Coronary artery (tissue), 2 donors: Measurements from ENCODE around the gene TSPAN5.

Source experiments
- DNase-seq: peaks from one replicate; pipeline ENCODE4 v3.0.0-alpha.2; 2017; ENCODE audit warnings: low spot score
- H3K27ac ChIP-seq, 2 donors: fragments of 200-600 bp; sonication (generic); one replicate each; pipeline ENCODE4 v1.5.1; 2016 to 2019
- H3K4me3 ChIP-seq: fragments of 200-600 bp; sonication (generic); 2 replicates; pipeline ENCODE4 v1.5.1; 2016; ENCODE audit warnings: mild to moderate bottlenecking, moderate library complexity
- TF ChIP-seq, protein P1 (sequence below): fragments of 200-600 bp; sonication (generic); IDR thresholded peaks from one replicate; pipeline ENCODE4 v1.5.1; 2019; ENCODE audit warnings: antibody characterized with exemption

The TSPAN5 gene

DNA sequence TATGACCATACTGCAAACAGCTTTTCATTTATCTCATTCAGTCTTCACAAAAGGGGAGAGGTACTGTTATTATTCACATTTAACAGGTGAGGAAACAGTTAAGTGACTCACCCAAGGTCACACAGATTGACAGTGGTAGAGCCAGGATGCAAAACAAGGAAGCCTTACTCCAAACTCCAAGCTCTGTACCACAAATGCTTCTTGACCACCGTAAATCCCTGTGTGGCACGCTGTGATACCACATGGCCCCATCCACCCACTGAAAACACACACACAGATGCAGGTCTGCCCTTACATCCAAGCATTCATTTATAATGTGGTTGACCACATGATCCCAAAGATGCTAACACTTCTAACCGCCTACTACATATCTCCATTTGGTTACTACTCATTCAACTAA, 129.5 kb downstream of the TSPAN5 start:
- no peak overlapping the region for H3K27ac ChIP-seq
- no peak overlapping the region for H3K4me3 ChIP-seq
- DNase-seq: no peak
- TF ChIP-seq, protein P1, sequence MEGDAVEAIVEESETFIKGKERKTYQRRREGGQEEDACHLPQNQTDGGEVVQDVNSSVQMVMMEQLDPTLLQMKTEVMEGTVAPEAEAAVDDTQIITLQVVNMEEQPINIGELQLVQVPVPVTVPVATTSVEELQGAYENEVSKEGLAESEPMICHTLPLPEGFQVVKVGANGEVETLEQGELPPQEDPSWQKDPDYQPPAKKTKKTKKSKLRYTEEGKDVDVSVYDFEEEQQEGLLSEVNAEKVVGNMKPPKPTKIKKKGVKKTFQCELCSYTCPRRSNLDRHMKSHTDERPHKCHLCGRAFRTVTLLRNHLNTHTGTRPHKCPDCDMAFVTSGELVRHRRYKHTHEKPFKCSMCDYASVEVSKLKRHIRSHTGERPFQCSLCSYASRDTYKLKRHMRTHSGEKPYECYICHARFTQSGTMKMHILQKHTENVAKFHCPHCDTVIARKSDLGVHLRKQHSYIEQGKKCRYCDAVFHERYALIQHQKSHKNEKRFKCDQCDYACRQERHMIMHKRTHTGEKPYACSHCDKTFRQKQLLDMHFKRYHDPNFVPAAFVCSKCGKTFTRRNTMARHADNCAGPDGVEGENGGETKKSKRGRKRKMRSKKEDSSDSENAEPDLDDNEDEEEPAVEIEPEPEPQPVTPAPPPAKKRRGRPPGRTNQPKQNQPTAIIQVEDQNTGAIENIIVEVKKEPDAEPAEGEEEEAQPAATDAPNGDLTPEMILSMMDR: no peak

DNA sequence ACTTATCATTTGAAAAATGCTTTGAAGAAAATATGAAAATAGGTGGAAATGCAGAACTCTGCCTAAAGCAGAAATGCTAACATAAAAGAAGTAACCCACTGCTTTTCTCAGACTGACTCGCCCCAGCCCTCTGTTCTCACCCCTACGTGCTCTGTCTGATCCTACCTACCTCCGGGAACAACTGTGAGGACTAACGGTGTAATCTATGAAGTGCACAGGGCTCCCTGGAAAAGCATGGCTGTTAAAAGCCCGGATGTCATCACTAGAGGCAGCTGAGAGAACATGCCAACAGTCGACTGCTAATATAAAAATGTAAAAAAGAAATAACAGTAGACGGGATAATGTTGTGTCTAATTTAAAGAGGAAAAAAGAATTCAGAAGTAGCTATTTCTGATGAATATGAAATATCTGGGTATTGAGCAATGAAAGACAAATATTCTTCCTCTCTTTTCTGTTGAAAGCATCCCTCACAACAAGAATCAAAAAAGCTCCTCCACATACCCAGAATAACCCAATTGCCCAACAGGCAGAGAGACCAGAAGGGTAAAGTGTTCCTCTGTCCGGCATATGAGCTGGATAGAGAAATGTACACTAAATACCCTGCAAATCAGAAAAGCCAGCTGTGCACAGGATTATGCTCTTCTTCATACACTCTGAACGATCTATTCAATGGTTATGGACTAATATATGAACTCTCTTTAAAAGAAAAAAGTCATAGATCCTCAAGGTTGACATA, 130.7 kb downstream of the TSPAN5 start:
- TF ChIP-seq, protein P1: no peak
- Histone ChIP-seq H3K4me3 (no peak overlapping the region), H3K27ac (no peak overlapping the region)
- no peak for DNase-seq

DNA sequence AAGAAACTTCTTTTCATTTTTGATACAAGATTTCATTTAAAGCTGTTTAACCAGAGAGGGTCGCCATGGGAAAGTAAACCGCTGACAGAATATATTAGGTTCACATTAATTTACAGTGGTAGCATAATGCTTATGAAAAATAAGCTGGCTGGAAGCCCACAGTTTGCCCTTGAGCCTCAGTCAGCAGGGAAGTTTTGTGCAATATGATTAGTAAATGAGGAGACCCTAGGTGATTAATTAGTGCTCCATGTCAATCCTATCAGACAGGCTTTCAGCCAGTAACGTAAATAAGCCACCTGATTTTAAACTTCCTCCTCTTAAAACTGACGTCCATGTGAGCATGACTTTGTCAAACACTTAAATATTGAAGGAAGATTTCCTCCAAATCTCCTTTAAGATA, 134.2 kb downstream of the TSPAN5 start:
- H3K27ac ChIP-seq: no peak overlapping the region
- no peak overlapping the region for H3K4me3 ChIP-seq
- TF ChIP-seq, protein P1: no peak
- no peak for DNase-seq

DNA sequence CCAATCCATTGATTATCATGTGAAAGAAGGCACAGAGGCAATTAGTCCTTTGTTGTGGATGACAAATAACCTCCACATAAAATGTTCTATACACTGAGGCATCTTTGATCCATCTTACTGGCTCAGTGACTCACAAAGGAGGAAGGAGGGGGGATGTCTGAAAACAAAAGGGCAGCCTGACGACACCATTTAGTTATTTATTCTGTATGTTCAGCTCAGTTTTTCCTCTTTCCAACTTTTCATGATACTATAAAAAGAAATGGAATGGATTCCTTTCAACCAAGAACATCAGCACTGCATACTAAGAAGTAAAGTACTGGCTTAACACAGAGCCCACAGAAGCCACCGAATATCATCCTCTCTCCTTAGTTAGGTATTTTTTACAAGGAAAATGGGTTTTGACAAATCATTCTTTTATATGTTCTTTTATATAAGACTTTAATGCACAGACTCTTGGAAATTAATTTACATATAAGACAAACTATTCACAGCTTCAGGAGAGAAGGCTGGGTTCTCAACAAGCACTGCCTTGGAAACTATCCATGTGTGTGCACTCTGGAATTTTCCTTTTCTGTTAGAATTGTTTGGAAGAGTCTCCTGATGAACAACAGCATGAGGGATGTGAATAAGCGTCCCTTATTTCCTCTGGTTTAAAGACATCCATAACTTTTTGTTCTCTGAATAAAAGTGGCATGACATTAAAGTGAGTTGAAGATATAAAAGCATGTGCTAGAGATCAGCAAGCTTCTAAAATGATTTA, 135.6 kb downstream of the TSPAN5 start:
- no peak for DNase-seq
- H3K27ac ChIP-seq: no peak overlapping the region
- TF ChIP-seq, protein P1: no peak

DNA sequence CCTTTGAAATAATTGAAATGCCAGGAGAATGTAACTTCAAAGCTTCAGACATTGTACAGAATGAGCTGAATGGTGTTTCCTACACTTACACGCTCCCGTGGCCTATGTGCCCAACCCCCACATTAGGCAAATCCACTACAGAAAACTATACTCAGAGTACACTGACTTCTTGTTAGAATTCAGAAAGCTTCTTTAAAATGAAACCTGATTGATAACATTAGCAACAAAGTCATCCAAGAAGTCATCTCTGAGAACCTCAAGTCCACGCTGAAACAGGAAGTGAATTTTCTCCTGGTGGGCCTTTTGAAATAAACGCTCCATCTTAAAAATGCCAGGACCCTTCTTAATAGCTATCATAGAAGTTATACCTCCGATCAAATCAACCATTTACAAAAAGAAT, 136.3 kb downstream of the TSPAN5 start:
- H3K4me3 ChIP-seq: no peak overlapping the region
- DNase-seq: no peak
- no peak overlapping the region for H3K27ac ChIP-seq
- TF ChIP-seq, protein P1: no peak

More for the DNA sequence above, 135.6 kb downstream of the TSPAN5 start:
- H3K4me3 ChIP-seq: no peak overlapping the region

DNA sequence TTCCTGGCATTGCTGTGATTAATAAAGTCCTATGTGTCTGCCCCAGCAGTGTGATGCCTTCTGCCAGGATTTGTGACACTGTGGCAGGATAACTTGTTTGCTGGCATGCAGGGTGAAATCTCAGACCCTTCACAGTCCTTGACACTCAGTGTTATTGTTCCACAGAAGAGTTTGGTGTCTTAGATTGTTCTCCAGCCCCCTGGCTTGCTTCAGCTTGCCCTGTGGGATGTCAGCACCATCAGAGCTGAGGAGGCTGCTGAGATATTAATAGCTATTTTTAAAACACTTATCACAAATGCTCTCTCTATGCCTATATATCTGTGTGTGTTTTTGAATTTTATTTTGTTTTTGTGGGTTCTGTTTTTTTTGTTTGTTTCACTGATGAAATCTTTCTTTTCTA, 136.9 kb downstream of the TSPAN5 start:
- TF ChIP-seq, protein P1: no peak
- DNase-seq: no peak
- Histone ChIP-seq H3K4me3 (no peak overlapping the region), H3K27ac (no peak overlapping the region)
